ENCODE results near the gene ZNRF1.

Gene ZNRF1

GRCh38 chr16:75114946-75115825, 116.4 kb downstream of the ZNRF1 start:
- no peak for TF ChIP-seq CTCF (IDR thresholded peaks at IDR 0.05)

GRCh38 chr16:75116081-75116910, 117.5 kb downstream of the ZNRF1 start, which contains the start of gene LDHD:
Gene LDHD (minus strand): TSS chr16:75116780. CDS start chr16:75116720, 60 bp downstream.
- no peak for TF ChIP-seq CTCF (IDR thresholded peaks at IDR 0.05)

- no peak for TF ChIP-seq CTCF (IDR thresholded peaks at IDR 0.05)
Observed at GRCh38 chr16:75116911-75117245, 118.1 kb downstream of the ZNRF1 start.

GRCh38 chr16:75118943-75119539, 120.2 kb downstream of the ZNRF1 start:
- no peak for TF ChIP-seq CTCF (IDR thresholded peaks at IDR 0.05)

GRCh38 chr16:75120253-75120652, 121.4 kb downstream of the ZNRF1 start:
- no peak for TF ChIP-seq CTCF (IDR thresholded peaks at IDR 0.05)

- TF ChIP-seq CTCF (IDR thresholded peaks at IDR 0.05), result no peak
Observed at GRCh38 chr16:75121949-75122568, 123.2 kb downstream of the ZNRF1 start.

- TF ChIP-seq CTCF (IDR thresholded peaks at IDR 0.05), result no peak
Observed at GRCh38 chr16:75122609-75123008, 123.8 kb downstream of the ZNRF1 start.

Data from LNCAP (cell line).